MM.1S (cell line): ENCODE results near the gene TAF6.
A peak's percentile ranks its signal among the peaks of the same experiment; 100 is the strongest.
"Not testable (repeated sequence)": the region's sequence is repeated elsewhere in the genome, so short reads cannot be mapped to it uniquely, and the experiment has no call there.

Experiments
- DNase-seq: peaks from one replicate; pipeline ENCODE4 v3.0.0-alpha.2; 2015
- H2AFZ ChIP-seq: fragments of 300-600 bp; sonication (generic); 2 replicates; pipeline ENCODE4 v1.6.0; 2016; ENCODE audit warnings: antibody characterized with exemption, low read length
- H3F3A ChIP-seq: fragments of 300-600 bp; sonication (generic); 2 replicates; pipeline ENCODE4 v1.6.1; 2016; ENCODE audit warnings: mild to moderate bottlenecking, antibody characterized with exemption, low read length, moderate library complexity, mixed read lengths; ENCODE audit not compliant: insufficient read depth
- H3K27ac ChIP-seq: fragments of 300-600 bp; sonication (generic); 2 replicates; pipeline ENCODE4 v1.5.1; 2016; ENCODE audit warnings: mild to moderate bottlenecking, low read length
- H3K27me3 ChIP-seq: fragments of 300-600 bp; sonication (generic); replicated peaks from 2 replicates; pipeline ENCODE4 v1.6.0; 2016; ENCODE audit warnings: low read length; ENCODE audit not compliant: insufficient read depth
- H3K36me3 ChIP-seq: fragments of 300-600 bp; sonication (generic); replicated peaks from 2 replicates; pipeline ENCODE4 v1.6.1; 2016; ENCODE audit warnings: mild to moderate bottlenecking, low read length, mixed read lengths; ENCODE audit not compliant: insufficient read depth
- H3K4me1 ChIP-seq: fragments of 300-600 bp; sonication (generic); 2 replicates; pipeline ENCODE4 v1.6.1; 2016; ENCODE audit warnings: low read length, mixed read lengths
- H3K4me2 ChIP-seq: fragments of 300-600 bp; sonication (generic); 2 replicates; pipeline ENCODE4 v1.6.0; 2016; ENCODE audit warnings: low read depth, low read length
- H3K4me3 ChIP-seq: fragments of 300-600 bp; sonication (generic); 2 replicates; pipeline ENCODE4 v1.5.1; 2016; ENCODE audit warnings: low read length, mixed read lengths
- H3K79me2 ChIP-seq: fragments of 300-600 bp; sonication (generic); 2 replicates; pipeline ENCODE4 v1.6.1; 2016; ENCODE audit warnings: mixed run types, low read length, mixed read lengths
- H3K9ac ChIP-seq: fragments of 300-600 bp; sonication (generic); 2 replicates; pipeline ENCODE4 v1.6.1; 2016; ENCODE audit warnings: low read length, mixed read lengths
- H3K9me2 ChIP-seq: fragments of 300-600 bp; sonication (generic); replicated peaks from 2 replicates; pipeline ENCODE4 v1.6.1; 2016; ENCODE audit warnings: mild to moderate bottlenecking, low read length, mixed read lengths; ENCODE audit not compliant: insufficient read depth
- H3K9me3 ChIP-seq: fragments of 300-600 bp; sonication (generic); replicated peaks from 2 replicates; pipeline ENCODE4 v1.6.1; 2016; ENCODE audit warnings: mild to moderate bottlenecking, low read length, mixed read lengths; ENCODE audit not compliant: insufficient read depth
- H4K20me1 ChIP-seq: fragments of 300-600 bp; sonication (generic); 2 replicates; pipeline ENCODE4 v1.6.1; 2016; ENCODE audit warnings: mild to moderate bottlenecking, low read length, moderate library complexity, mixed read lengths; ENCODE audit not compliant: insufficient read depth
- EZH2 ChIP-seq: fragments of 300-600 bp; sonication (generic); optimal IDR thresholded peaks from 2 replicates; pipeline ENCODE3; 2017; ENCODE audit warnings: low read depth, mild to moderate bottlenecking, antibody characterized with exemption, low read length, mixed read lengths
- EZH2phosphoT487 ChIP-seq: fragments of 300-600 bp; sonication (generic); IDR thresholded peaks from 2 replicates; pipeline ENCODE4 v1.6.1; 2018; ENCODE audit warnings: antibody characterized with exemption, low read length
- TF ChIP-seq, protein P1 (sequence below): fragments of 300-600 bp; sonication (generic); IDR thresholded peaks from 2 replicates; pipeline ENCODE4 v1.5.1; 2016; ENCODE audit warnings: antibody characterized with exemption, low read length, mixed read lengths

TAF6 gene

DNA sequence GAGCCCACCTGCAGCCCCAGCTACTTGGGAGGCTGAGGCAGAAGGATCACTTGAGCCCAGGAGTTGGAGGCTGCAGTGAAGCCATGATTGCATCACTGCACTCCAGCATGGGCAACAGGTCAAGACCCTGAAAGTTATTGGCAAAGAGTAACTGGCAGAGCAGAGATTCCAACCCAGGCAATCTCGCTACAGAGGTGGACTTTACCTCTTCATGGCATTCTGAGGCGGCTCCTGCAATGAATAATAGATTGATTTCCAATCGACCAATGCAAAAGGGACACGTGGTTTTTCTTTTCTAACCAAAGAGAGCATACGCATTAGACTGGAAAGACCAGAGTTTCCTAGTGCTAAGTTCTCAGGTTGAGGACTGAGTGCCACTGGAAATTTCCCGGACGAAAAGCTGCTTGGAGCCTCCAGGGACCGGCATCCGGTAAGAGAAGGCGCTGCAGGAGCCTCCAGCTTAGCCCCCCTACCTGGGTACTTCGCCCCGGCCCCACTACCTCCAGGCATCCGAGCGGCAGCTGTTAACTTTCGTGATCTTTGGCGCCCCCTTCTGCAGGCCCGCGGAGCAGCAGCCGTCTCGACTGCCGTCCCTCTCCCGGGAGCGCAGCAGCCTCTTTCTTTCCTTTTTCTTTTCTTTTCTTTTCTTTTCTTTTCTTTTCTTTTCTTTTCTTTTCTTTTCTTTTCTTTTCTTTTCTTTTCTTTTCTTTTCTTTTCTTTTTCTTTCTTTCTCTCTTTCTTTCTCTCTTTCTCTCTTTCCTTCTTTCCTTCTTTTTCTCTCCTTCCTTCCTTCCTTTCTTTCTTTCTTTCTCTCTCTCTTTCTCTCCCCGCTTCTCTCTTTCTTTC, 11.7 kb upstream of the TAF6 start:
- H3K4me3 ChIP-seq: peak overlapping the region; percentile 38; the same call in 1 of the 2 replicates

GRCh38 chr7:100130220-100130607, 11.1 kb upstream of the TAF6 start:
- not testable (repeated sequence) for H3K9me3 ChIP-seq, H3K4me3 ChIP-seq, H2AFZ ChIP-seq, H3K4me2 ChIP-seq, H3K36me3 ChIP-seq, H3K9me2 ChIP-seq, H3K27ac ChIP-seq, H4K20me1 ChIP-seq, H3K27me3 ChIP-seq, H3K79me2 ChIP-seq, H3K9ac ChIP-seq, DNase-seq
- Histone ChIP-seq H3K4me1 (peaks cover 15% of the 10 kb centered on the region), H3F3A (peaks cover 20% of the 10 kb centered on the region)

More for the DNA sequence above, 11.7 kb upstream of the TAF6 start:
- H2AFZ ChIP-seq: peak overlapping the region; percentile 59
- H3K27ac ChIP-seq: no peak overlapping the region
- H4K20me1 ChIP-seq: no peaks in the 10 kb centered on the region
- H3K79me2 ChIP-seq: no peaks in the 10 kb centered on the region; the same call in 1 of the 2 replicates
- H3K36me3 ChIP-seq: no peaks in the 10 kb centered on the region
- peak; percentile 64 for DNase-seq
- H3K4me1 ChIP-seq: peaks cover 15% of the 10 kb centered on the region
- H3K4me2 ChIP-seq: peak overlapping the region; percentile 94
- no peaks in the 10 kb centered on the region for H3K9me2 ChIP-seq
- H3K9ac ChIP-seq: peak overlapping the region; percentile 33; the same call in 1 of the 2 replicates
- H3K9me3 ChIP-seq: no peaks in the 10 kb centered on the region
- TF ChIP-seq, protein P1, sequence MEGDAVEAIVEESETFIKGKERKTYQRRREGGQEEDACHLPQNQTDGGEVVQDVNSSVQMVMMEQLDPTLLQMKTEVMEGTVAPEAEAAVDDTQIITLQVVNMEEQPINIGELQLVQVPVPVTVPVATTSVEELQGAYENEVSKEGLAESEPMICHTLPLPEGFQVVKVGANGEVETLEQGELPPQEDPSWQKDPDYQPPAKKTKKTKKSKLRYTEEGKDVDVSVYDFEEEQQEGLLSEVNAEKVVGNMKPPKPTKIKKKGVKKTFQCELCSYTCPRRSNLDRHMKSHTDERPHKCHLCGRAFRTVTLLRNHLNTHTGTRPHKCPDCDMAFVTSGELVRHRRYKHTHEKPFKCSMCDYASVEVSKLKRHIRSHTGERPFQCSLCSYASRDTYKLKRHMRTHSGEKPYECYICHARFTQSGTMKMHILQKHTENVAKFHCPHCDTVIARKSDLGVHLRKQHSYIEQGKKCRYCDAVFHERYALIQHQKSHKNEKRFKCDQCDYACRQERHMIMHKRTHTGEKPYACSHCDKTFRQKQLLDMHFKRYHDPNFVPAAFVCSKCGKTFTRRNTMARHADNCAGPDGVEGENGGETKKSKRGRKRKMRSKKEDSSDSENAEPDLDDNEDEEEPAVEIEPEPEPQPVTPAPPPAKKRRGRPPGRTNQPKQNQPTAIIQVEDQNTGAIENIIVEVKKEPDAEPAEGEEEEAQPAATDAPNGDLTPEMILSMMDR: peak; percentile 73
- TF ChIP-seq EZH2phosphoT487 (no peak), EZH2 (no peak)
- H3K27me3 ChIP-seq: no peaks in the 10 kb centered on the region
- H3F3A ChIP-seq: peaks cover 20% of the 10 kb centered on the region

DNA sequence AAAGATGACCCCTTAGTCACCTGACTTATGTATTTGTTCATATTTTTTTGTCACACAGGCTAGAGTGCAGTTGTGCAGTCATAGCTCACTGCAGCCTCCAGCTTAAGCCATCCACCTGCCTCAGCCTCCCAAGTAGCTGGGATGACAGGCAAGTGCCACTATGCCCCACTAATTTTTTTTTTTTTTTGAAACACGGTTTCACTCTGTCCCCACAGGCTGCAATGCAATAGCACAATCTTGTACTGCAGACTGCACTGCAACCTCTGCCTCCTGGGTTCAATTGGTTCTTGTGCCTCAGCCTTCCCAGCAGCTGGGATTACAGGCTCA, 9.4 kb upstream of the TAF6 start:
- no peak overlapping the region for H3K4me3 ChIP-seq
- peaks cover 15% of the 10 kb centered on the region for H3K4me1 ChIP-seq
- H3K9me2 ChIP-seq: no peaks in the 10 kb centered on the region
- H3K36me3 ChIP-seq: no peaks in the 10 kb centered on the region
- H3K79me2 ChIP-seq: peaks cover 7% of the 10 kb centered on the region; the same call in 1 of the 2 replicates
- DNase-seq: no peak
- no peak overlapping the region for H2AFZ ChIP-seq
- H3K9me3 ChIP-seq: no peaks in the 10 kb centered on the region
- TF ChIP-seq EZH2: no peak
- TF ChIP-seq, protein P1: no peak
- no peak for TF ChIP-seq EZH2phosphoT487
- peaks cover 20% of the 10 kb centered on the region for H3F3A ChIP-seq
- no peak overlapping the region for H3K27ac ChIP-seq
- H3K27me3 ChIP-seq: no peaks in the 10 kb centered on the region
- no peak overlapping the region for H3K4me2 ChIP-seq
- H4K20me1 ChIP-seq: no peaks in the 10 kb centered on the region
- H3K9ac ChIP-seq: no peak overlapping the region
